Bronchus fibroblast of lung (primary cell): ENCODE measurements around the gene RAB20. TPM values are rescaled to one million over a fixed set of nuclear protein-coding genes. Genes with fewer than 3 reads are reported as not detected.

ENCODE experiments used
- total RNA-seq: library from RNA; depleted of rRNA; stranded (reverse); fragments of >200 nt; gene quantifications from 2 replicates; pipeline ENCODE4 v1.2.3, GENCODE V29; 2015

Gene RAB20
- 2.4 and 2.8 TPM in 2 replicates for total RNA-seq

DNA sequence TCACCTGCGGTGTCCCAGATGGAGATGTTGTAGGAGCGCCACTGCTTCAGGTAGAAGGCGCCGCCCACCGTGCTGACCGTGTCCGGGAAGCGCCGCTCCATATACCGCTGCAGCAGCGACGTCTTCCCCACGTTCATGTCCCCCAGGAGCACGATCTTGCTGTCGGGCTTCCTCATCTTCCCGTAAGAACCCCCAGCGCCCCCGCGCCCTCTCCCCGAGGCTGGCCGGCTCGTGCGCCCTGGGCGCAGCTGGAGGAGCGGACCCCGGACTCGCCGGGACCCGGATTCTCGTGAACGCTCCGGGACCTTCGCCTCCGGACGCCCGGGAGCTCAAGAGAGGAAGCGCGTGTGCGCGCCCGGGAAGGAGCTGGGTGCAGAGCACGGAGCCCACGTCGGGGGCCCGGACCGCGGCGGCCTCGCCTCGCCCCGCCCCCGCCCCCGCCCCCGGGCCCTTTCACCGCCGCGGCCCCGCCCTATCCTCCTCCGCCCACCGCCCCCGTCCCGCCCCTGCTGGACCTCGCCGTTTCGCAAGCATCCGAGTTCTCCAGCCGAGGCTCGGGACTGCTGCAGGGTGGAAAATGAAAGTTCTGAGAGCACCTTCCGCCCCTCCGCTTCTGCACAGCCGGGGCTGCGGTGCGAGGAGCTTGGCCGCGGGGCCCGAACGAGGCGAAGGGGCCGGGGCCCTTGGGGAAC lies at the start of gene RAB20:
Gene RAB20 (minus strand): TSS at position 379 of the 692 bp plus-strand sequence. CDS start 203 bp downstream, at position 176.

Other genes starting within 250 kb of the RAB20 start
- 18.3 and 23.0 TPM in 2 replicates for gene NAXD, start 53.8 kb upstream of the RAB20 start, total RNA-seq
- gene CARS2, start 144.4 kb upstream of the RAB20 start, total RNA-seq: 63.4 and 65.3 TPM in 2 replicates
- gene ING1, start 152.0 kb upstream of the RAB20 start, total RNA-seq: 15.5 and 16.5 TPM in 2 replicates